ENCODE results near the gene HSPB6. TPM values are rescaled to one million over a fixed set of nuclear protein-coding genes. Genes with fewer than 3 reads are reported as not detected.

HSPB6 gene
- total and polyA plus RNA-seq, 4 donors = 2.7 to 17.7 (median 5.6) TPM

DNA sequence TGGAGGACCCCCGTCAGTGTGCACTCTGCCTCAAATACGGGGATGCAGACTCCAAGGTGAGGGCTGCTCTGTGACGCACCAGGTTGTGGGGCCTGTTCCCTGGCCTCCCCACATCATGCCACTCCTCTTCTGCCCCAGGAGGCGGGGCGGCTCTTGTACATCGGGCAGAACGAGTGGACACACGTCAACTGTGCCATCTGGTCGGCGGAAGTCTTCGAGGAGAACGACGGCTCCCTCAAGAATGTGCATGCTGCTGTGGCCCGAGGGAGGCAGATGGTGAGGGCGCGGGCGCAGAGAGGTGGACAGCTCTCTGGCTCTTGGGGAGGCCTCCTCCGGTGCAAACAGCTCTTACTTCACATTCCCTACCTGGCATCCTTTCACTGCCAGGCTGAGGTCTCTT is 27.8 kb downstream of the HSPB6 start:
- Histone ChIP-seq H3K36me3 (ENCODE audit: control insufficient read depth in 4 of 4, insufficient read depth in 3 of 4, low read depth in 1 of 4, low read length in 3 of 4) (peaks cover 58 to 95% (median 72%) of the 10 kb centered on the region in 4 donors), H3K27me3 (ENCODE audit: control insufficient read depth in 4 of 4, insufficient read depth in 4 of 4, low read length in 3 of 4) (no peaks in the 10 kb centered on the region), H3K4me1 (ENCODE audit: control insufficient read depth in 4 of 4, insufficient read depth in 4 of 4, low read length in 3 of 4) (no peaks in the 10 kb centered on the region), H3K27ac (ENCODE audit: low read depth in 1 of 2, low read length in 2 of 2) (no peak overlapping the region), H3K4me3 (ENCODE audit: low read depth in 1 of 3, low read length in 3 of 3) (no peak overlapping the region), H3K9me3 (ENCODE audit: control insufficient read depth in 4 of 4, low read length in 3 of 4) (no peaks in the 10 kb centered on the region), H3K9ac (ENCODE audit: low read depth in 1 of 2, low read length in 2 of 2) (no peak overlapping the region)
- WGBS = 95% methylated on average over 18 of the region's 18 CpGs
- TF ChIP-seq ZBTB33 (IDR thresholded peaks at IDR 0.05) = no peak
- TF ChIP-seq SP1 (IDR thresholded peaks at IDR 0.05) = no peak
- TF ChIP-seq YY1 (IDR thresholded peaks at IDR 0.05) = no peak
- TF ChIP-seq, protein P1, sequence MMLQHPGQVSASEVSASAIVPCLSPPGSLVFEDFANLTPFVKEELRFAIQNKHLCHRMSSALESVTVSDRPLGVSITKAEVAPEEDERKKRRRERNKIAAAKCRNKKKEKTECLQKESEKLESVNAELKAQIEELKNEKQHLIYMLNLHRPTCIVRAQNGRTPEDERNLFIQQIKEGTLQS (IDR thresholded peaks at IDR 0.05) = no peak
- no peak for TF ChIP-seq EGR1 (IDR thresholded peaks at IDR 0.05; ENCODE audit: low read depth in 2 of 2)
- TF ChIP-seq, protein P2, sequence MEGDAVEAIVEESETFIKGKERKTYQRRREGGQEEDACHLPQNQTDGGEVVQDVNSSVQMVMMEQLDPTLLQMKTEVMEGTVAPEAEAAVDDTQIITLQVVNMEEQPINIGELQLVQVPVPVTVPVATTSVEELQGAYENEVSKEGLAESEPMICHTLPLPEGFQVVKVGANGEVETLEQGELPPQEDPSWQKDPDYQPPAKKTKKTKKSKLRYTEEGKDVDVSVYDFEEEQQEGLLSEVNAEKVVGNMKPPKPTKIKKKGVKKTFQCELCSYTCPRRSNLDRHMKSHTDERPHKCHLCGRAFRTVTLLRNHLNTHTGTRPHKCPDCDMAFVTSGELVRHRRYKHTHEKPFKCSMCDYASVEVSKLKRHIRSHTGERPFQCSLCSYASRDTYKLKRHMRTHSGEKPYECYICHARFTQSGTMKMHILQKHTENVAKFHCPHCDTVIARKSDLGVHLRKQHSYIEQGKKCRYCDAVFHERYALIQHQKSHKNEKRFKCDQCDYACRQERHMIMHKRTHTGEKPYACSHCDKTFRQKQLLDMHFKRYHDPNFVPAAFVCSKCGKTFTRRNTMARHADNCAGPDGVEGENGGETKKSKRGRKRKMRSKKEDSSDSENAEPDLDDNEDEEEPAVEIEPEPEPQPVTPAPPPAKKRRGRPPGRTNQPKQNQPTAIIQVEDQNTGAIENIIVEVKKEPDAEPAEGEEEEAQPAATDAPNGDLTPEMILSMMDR (IDR thresholded peaks at IDR 0.05; ENCODE audit: low read depth, low read length, missing input control) = no peak
- no peak for TF ChIP-seq FOXA2 (IDR thresholded peaks at IDR 0.05)
- TF ChIP-seq REST (IDR thresholded peaks at IDR 0.05) = no peak
- no peak for TF ChIP-seq GABPA (IDR thresholded peaks at IDR 0.05 in 1 of 2, conservative IDR thresholded peaks at IDR 0.05 in 1 of 2)
- TF ChIP-seq NR2F2 (IDR thresholded peaks at IDR 0.05) = no peak
- no peak for TF ChIP-seq TAF1 (conservative IDR thresholded peaks at IDR 0.05)
- TF ChIP-seq RXRA (IDR thresholded peaks at IDR 0.05) = no peak
- TF ChIP-seq JUND (IDR thresholded peaks at IDR 0.05) = no peak
- TF ChIP-seq HNF4G (IDR thresholded peaks at IDR 0.05) = no peak
- no peak for TF ChIP-seq RAD21 (IDR thresholded peaks at IDR 0.05)
- TF ChIP-seq, protein P3, sequence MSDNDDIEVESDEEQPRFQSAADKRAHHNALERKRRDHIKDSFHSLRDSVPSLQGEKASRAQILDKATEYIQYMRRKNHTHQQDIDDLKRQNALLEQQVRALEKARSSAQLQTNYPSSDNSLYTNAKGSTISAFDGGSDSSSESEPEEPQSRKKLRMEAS (IDR thresholded peaks at IDR 0.05) = no peak
- no peak for DNase-seq (ENCODE audit: low spot score)
